Caco-2 (cell line): ENCODE measurements around the gene MBD1. TPM values are rescaled to one million over a fixed set of nuclear protein-coding genes. Genes with fewer than 3 reads are reported as not detected.
"Not testable (repeated sequence)": the region's sequence is repeated elsewhere in the genome, so short reads cannot be mapped to it uniquely, and the experiment has no call there.

Experiments used
- BruUV-seq: library from RNA; stranded (reverse); fragments of 400-500 nt; replicated peaks from 2 replicates; lab custom pipeline; 2021; lab: Mats Ljungman, UMichigan
- CTCF ChIA-PET: fragments of 300-600 bp; sonication (Branson Sonifier 250); formaldehyde crosslinking; loops from one replicate; lab custom pipeline; 2022; ENCODE audit warnings: antibody characterized with exemption; lab: Charles Lee
- POLR2A ChIA-PET: fragments of 300-600 bp; sonication (Branson Sonifier 250); formaldehyde crosslinking; loops from one replicate; lab custom pipeline; 2022; ENCODE audit warnings: antibody characterized with exemption; lab: Charles Lee
- DNase-seq, 2 experiments: peaks; one replicate each; pipeline versions ENCODE4 v3.0.0 to v3.0.0-alpha.2; 2020 to 2022
- H3K27me3 ChIP-seq: replicated peaks from 2 replicates; pipeline ENCODE4 v1.6.0; 2011; ENCODE audit warnings: low read length; ENCODE audit not compliant: control insufficient read depth, insufficient read depth
- H3K36me3 ChIP-seq: 2 replicates; pipeline ENCODE4 v1.5.1; 2011; ENCODE audit warnings: low read length; ENCODE audit not compliant: control insufficient read depth, insufficient read depth
- H3K4me1 ChIP-seq: fragments of 250-450 bp; sonication (Bioruptor Pico); 2 replicates; pipeline ENCODE4 v1.5.1; 2020; ENCODE audit warnings: mild to moderate bottlenecking
- H3K4me3 ChIP-seq: 2 replicates; pipeline ENCODE4 v1.5.1; 2011; ENCODE audit warnings: low read depth, mild to moderate bottlenecking, control low read depth, low read length
- H3K9me3 ChIP-seq: fragments of 250-450 bp; sonication (Bioruptor Pico); 2 replicates; pipeline ENCODE4 v1.5.1; 2020; ENCODE audit warnings: mild to moderate bottlenecking, moderate library complexity
- H3K27ac Mint-ChIP-seq: one replicate; pipeline ENCODE4 v1.8.0; 2022; ENCODE audit warnings: mixed read lengths; ENCODE audit not compliant: unreplicated experiment
- H3K27me3 Mint-ChIP-seq: one replicate; pipeline ENCODE4 v1.8.0; 2022; ENCODE audit warnings: mixed read lengths; ENCODE audit not compliant: insufficient read depth, unreplicated experiment
- H3K36me3 Mint-ChIP-seq: one replicate; pipeline ENCODE4 v1.8.0; 2022; ENCODE audit warnings: mild to moderate bottlenecking, mixed read lengths; ENCODE audit not compliant: insufficient read depth, unreplicated experiment
- H3K4me1 Mint-ChIP-seq: one replicate; pipeline ENCODE4 v1.8.0; 2022; ENCODE audit warnings: low read depth, mixed read lengths; ENCODE audit not compliant: unreplicated experiment
- H3K4me3 Mint-ChIP-seq: one replicate; pipeline ENCODE4 v1.8.0; 2022; ENCODE audit warnings: mild to moderate bottlenecking, moderate library complexity, mixed read lengths; ENCODE audit not compliant: unreplicated experiment
- H3K9me3 Mint-ChIP-seq: one replicate; pipeline ENCODE4 v1.8.0; 2022; ENCODE audit warnings: mixed read lengths; ENCODE audit not compliant: unreplicated experiment
- CTCF ChIP-seq, 2 experiments: fragments of 200-600 bp in 1 of 2; IDR thresholded peaks; 1 replicate in 1 of 2; 2 replicates in 1 of 2; pipeline versions ENCODE4 v1.5.1 to v1.8.0; 2011 to 2022; ENCODE audit warnings: antibody characterized with exemption in 1 of 2, control low read depth in 1 of 2, inconsistent platforms in 1 of 2, low read depth in 1 of 2, low read length in 1 of 2, mild to moderate bottlenecking in 1 of 2, moderate library complexity in 1 of 2; ENCODE audit not compliant: insufficient read depth in 1 of 2, severe bottlenecking in 1 of 2, unreplicated experiment in 1 of 2
- intact Hi-C: fragments of 100-400 bp; cut with micrococcal nuclease; formaldehyde crosslinking; loops from one replicate; pipeline ENCODE4 v1.10.0; 2022; ENCODE audit not compliant: unreplicated experiment
- total RNA-seq: library from RNA; stranded (reverse); gene quantifications from 2 replicates; pipeline ENCODE4 v1.2.3, GENCODE V29; 2022

MBD1 gene
- total RNA-seq, 1 experiment from 2014 or later = 34.7 TPM

DNA sequence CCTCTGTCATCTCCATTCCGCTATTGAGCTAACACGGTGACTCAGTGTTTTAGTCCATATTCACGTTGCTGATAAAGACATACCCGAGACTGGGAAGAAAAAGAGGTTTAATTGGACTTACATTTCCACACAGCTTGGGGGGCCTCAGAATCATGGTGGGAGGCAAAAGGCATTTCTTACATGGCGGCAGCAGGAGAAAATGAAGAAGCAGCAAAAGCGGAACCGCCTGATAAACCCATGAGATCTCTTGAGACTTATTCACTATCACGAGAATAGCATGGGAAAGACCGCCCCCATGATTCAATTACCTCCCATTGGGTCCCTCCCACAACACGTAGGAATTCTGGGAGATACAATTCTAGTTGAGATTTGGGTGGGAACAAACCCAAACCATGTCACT is 28.8 kb upstream of the MBD1 start:
- Histone ChIP-seq H3K36me3 (no peaks in the 10 kb centered on the region), H3K4me3 (no peak overlapping the region), H3K4me1 (no peaks in the 10 kb centered on the region), H3K9me3 (no peaks in the 10 kb centered on the region), H3K27me3 (no peaks in the 10 kb centered on the region)
- TF ChIP-seq CTCF (IDR thresholded peaks at IDR 0.05; ENCODE audit: insufficient read depth in 1 of 2, low read depth in 1 of 2, low read length in 1 of 2, severe bottlenecking in 1 of 2, unreplicated experiment in 1 of 2) = no peak
- Mint-ChIP-seq H3K27me3 (no peaks in the 10 kb centered on the region), H3K9me3 (no peaks in the 10 kb centered on the region), H3K27ac (no peak overlapping the region), H3K4me3 (no peak overlapping the region), H3K36me3 (no peaks in the 10 kb centered on the region), H3K4me1 (no peaks in the 10 kb centered on the region)
- ChIA-PET CTCF (no interaction called here), POLR2A (no interaction called here)
- intact Hi-C loops = no loop called here
- no peak for DNase-seq
- BruUV-seq = no TSS peak

- POLR2A ChIA-PET, H3K27ac Mint-ChIP-seq, H3K36me3 ChIP-seq, H3K4me3 Mint-ChIP-seq, H3K27me3 ChIP-seq, CTCF ChIA-PET, intact Hi-C loops, H3K4me1 Mint-ChIP-seq, H3K27me3 Mint-ChIP-seq, BruUV-seq, H3K9me3 ChIP-seq, DNase-seq, H3K4me1 ChIP-seq, H3K36me3 Mint-ChIP-seq, H3K4me3 ChIP-seq, H3K9me3 Mint-ChIP-seq: not testable (repeated sequence)
Measured at GRCh38 chr18:50308851-50309250, 27.5 kb upstream of the MBD1 start.

DNA sequence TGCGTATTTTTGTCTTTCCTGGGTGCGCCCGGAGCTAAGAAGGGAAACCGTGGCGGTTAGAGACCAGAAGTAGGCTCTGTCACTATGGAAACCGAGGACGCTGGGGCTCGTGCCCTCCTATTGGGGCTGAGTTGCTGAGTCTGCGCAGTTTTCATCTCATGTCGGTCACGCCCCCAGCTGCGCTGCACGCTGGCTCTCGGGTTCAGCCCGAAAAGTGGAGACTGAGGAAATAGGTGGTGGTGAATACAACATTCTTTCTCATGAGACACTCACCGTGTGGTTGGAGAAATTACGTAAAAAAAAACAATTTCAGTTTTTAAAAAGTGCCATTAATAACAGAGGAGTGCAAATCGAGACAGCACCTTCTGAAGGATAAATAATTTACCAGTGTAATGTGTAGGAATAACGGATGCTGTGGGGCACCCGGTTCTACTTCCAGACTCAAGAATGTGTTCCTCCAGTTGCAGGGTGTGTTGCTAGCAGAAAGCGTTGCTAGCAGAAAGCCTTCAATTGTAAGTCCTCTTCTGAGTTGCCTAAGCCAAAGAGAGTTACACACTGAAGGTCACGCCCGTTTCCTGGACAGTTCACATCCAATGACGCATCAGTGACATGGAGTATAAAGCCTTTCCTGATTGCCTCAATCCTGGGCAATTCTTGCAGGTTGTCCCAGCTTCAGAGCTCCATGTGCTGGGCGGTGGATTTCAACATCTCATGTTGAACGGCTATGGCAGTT is 26.6 kb upstream of the MBD1 start:
- H3K9me3 Mint-ChIP-seq = no peaks in the 10 kb centered on the region
- CTCF ChIA-PET = interaction anchor here (1.0 kb wide), 1 partner anchor 49 kb away, joined by 4 read pairs; no protein-coding TSS in a partner anchor
- peak; percentile 73 to 78 for DNase-seq
- H3K4me1 Mint-ChIP-seq = no peaks in the 10 kb centered on the region
- no peak for TF ChIP-seq CTCF (IDR thresholded peaks at IDR 0.05; ENCODE audit: insufficient read depth in 1 of 2, low read depth in 1 of 2, low read length in 1 of 2, severe bottlenecking in 1 of 2, unreplicated experiment in 1 of 2)
- Histone ChIP-seq H3K36me3 (no peaks in the 10 kb centered on the region), H3K27me3 (no peaks in the 10 kb centered on the region), H3K9me3 (no peaks in the 10 kb centered on the region), H3K4me3 (peak overlapping the region; percentile 44), H3K4me1 (no peaks in the 10 kb centered on the region)
- H3K27me3 Mint-ChIP-seq = no peaks in the 10 kb centered on the region
- peak overlapping the region; percentile 79 for H3K4me3 Mint-ChIP-seq
- no TSS peak for BruUV-seq
- intact Hi-C loops = no loop called here
- no peaks in the 10 kb centered on the region for H3K36me3 Mint-ChIP-seq
- POLR2A ChIA-PET = no interaction called here
- H3K27ac Mint-ChIP-seq = peak overlapping the region; percentile 61
